Endothelial cell of umbilical vein (primary cell): Measurements from ENCODE around the gene STX5. TPM values are rescaled to one million over a fixed set of nuclear protein-coding genes. Genes with fewer than 3 reads are reported as not detected.
A peak's percentile ranks its signal among the peaks of the same experiment; 100 is the strongest.

Experiments
- BruUV-seq: library from RNA; stranded (reverse); fragments of 400-500 nt; replicated peaks from 2 replicates; lab custom pipeline; 2021; lab: Mats Ljungman, UMichigan
- CTCF ChIA-PET: fragments of 300-600, 350-600 bp; sonication (Branson Sonifier 250); formaldehyde crosslinking; loops from one replicate; lab custom pipeline; 2021; ENCODE audit warnings: antibody characterized with exemption, inconsistent platforms; lab: Charles Lee
- POLR2A ChIA-PET: fragments of 300-600, 350-600 bp; sonication (Branson Sonifier 250); formaldehyde crosslinking; loops from one replicate; lab custom pipeline; 2021; ENCODE audit warnings: antibody characterized with exemption, inconsistent platforms; lab: Charles Lee
- DNase-seq: peaks from one replicate; pipeline ENCODE4 v3.0.0-alpha.2; 2011; ENCODE audit warnings: low read depth, low spot score
- FAIRE-seq: peaks from 2 replicates; lab custom pipeline; 2011; peaks lifted over from hg19 to GRCh38; lab: Jason Lieb, UNC
- H2AFZ ChIP-seq: 2 replicates; pipeline ENCODE4 v1.6.0; 2012; ENCODE audit warnings: low read depth, low read length, control low read depth, inconsistent platforms
- H3K27ac ChIP-seq: 2 replicates; pipeline ENCODE4 v1.5.1; 2011; ENCODE audit warnings: low read depth, mild to moderate bottlenecking, control low read depth, low read length, moderate library complexity; ENCODE audit not compliant: insufficient read depth
- H3K27me3 ChIP-seq, 2 experiments: 2 replicates each; pipeline versions ENCODE4 v1.6.0 to v1.6.1; 2011; ENCODE audit warnings: low read length in 2 of 2, mixed read lengths in 1 of 2; ENCODE audit not compliant: control insufficient read depth in 2 of 2, insufficient read depth in 2 of 2
- H3K36me3 ChIP-seq, 2 experiments: 2 replicates in 1 of 2; 3 replicates in 1 of 2; pipeline ENCODE4 v1.5.1; 2011; ENCODE audit warnings: low read length in 2 of 2, mild to moderate bottlenecking in 1 of 2, moderate library complexity in 1 of 2; ENCODE audit not compliant: control insufficient read depth in 2 of 2, insufficient read depth in 2 of 2; ENCODE audit errors: extremely low read depth in 1 of 2
- H3K4me1 ChIP-seq: 3 replicates; pipeline ENCODE4 v1.5.1; 2011; ENCODE audit warnings: mild to moderate bottlenecking, low read length; ENCODE audit not compliant: control insufficient read depth, insufficient read depth; ENCODE audit errors: extremely low read depth
- H3K4me2 ChIP-seq: 2 replicates; pipeline ENCODE4 v1.6.1; 2011; ENCODE audit warnings: low read length, control low read depth, mixed read lengths; ENCODE audit not compliant: insufficient read depth
- H3K4me3 ChIP-seq, 3 experiments: fragments of 200-600 bp in 1 of 3; sonication (generic), shearing (Covaris generic) in 1 of 3; replicated peaks in 1 of 3; 2 replicates each; pipeline ENCODE4 v1.5.1; 2011 to 2016; ENCODE audit warnings: control low read depth in 3 of 3, low read length in 3 of 3, mild to moderate bottlenecking in 2 of 3, inconsistent platforms in 1 of 3, low read depth in 1 of 3, moderate library complexity in 1 of 3; ENCODE audit not compliant: insufficient read depth in 1 of 3
- H3K79me2 ChIP-seq: 2 replicates; pipeline ENCODE4 v1.6.0; 2012; ENCODE audit warnings: low read length, inconsistent platforms; ENCODE audit not compliant: control insufficient read depth, insufficient read depth
- H3K9ac ChIP-seq: replicated peaks from 2 replicates; pipeline ENCODE3; 2011; ENCODE audit warnings: low read length, control low read depth; ENCODE audit not compliant: insufficient read depth; ENCODE audit errors: extremely low read depth
- H3K9me1 ChIP-seq: replicated peaks from 3 replicates; pipeline ENCODE4 v1.6.0; 2011; ENCODE audit warnings: mild to moderate bottlenecking, low read length; ENCODE audit not compliant: control insufficient read depth, insufficient read depth; ENCODE audit errors: extremely low read depth
- H3K9me3 ChIP-seq: replicated peaks from 2 replicates; pipeline ENCODE4 v1.5.1; 2012; ENCODE audit warnings: low read length, inconsistent platforms; ENCODE audit not compliant: control insufficient read depth, insufficient read depth
- H4K20me1 ChIP-seq: replicated peaks from 2 replicates; pipeline ENCODE3; 2011; ENCODE audit warnings: mild to moderate bottlenecking, low read length; ENCODE audit not compliant: control insufficient read depth, insufficient read depth; ENCODE audit errors: extremely low read depth
- EZH2 ChIP-seq: IDR thresholded peaks from 2 replicates; pipeline ENCODE4 v1.6.1; 2012; ENCODE audit warnings: borderline replicate concordance, low read depth, mild to moderate bottlenecking, moderate library complexity, low read length, inconsistent platforms; ENCODE audit not compliant: severe bottlenecking
- MAX ChIP-seq: IDR thresholded peaks from 2 replicates; pipeline ENCODE4 v1.6.1; 2011; ENCODE audit not compliant: insufficient read depth, insufficient read length
- MYC ChIP-seq: IDR thresholded peaks from one replicate; pipeline ENCODE4 v1.6.1; 2011; ENCODE audit warnings: mild to moderate bottlenecking, low read depth, low read length
- POLR2A ChIP-seq: IDR thresholded peaks from 2 replicates; pipeline ENCODE4 v1.6.1; 2012; ENCODE audit warnings: low read depth, mild to moderate bottlenecking, control low read depth, low read length
- POLR2AphosphoS5 ChIP-seq: IDR thresholded peaks from 2 replicates; pipeline ENCODE4 v1.6.1; 2012; ENCODE audit warnings: low read depth, mild to moderate bottlenecking, control low read depth, low read length, moderate library complexity; ENCODE audit not compliant: insufficient read depth
- dilution Hi-C: fragments of 300-500 bp; cut with MboI; formaldehyde crosslinking; loops from one replicate; pipeline ENCODE4 v1.15.0; 2019; ENCODE audit warnings: low sequenced_read_pairs; ENCODE audit not compliant: extremely low pct_ligation_motif_present
- intact Hi-C: fragments of 100-400 bp; cut with micrococcal nuclease; formaldehyde crosslinking; loops from one replicate; pipeline ENCODE4 v1.10.0; 2022
- polyA plus RNA-seq, 4 experiments: library from polyadenylated mRNA; depleted of rRNA in 3 of 4; stranded (reverse) in 3 of 4; unstranded in 1 of 4; fragments of >200 nt; gene quantifications; 2 replicates each; pipeline versions ENCODE4 v1.2.1 to v1.2.3, GENCODE V29; 2011 to 2012; ENCODE audit warnings: missing spikeins in 1 of 4
- total RNA-seq: library from RNA; stranded (reverse); gene quantifications from 2 replicates; pipeline ENCODE4 v1.2.3, GENCODE V29; 2021

The STX5 gene
- total and polyA plus RNA-seq, 2 donors (not counting 3 experiments of a cell fraction or from before 2014, with no cell fraction given): 41.3 to 46.4 TPM

GRCh38 chr11:62771144-62772021 lies 60.5 kb downstream of the STX5 start, which contains the start of gene TAF6L:
Gene TAF6L, plus strand, starts transcription at chr11:62771396. Its CDS starts 4,388 bp downstream, at chr11:62775784.
- H3K9ac ChIP-seq: peak within 1 kb of the TSS; percentile 46
- TF ChIP-seq MAX (peak; percentile 84), MYC (no peak), POLR2AphosphoS5 (peak; percentile 89), EZH2 (no peak), POLR2A (peak; percentile 74)
- H3K4me1 ChIP-seq: peaks cover 11% of the 10 kb centered on the region
- no peaks in the 10 kb centered on the region for H3K9me1 ChIP-seq
- FAIRE-seq (peak; percentile 98), DNase-seq (peak; percentile 96)
- TSS peak; percentile 63 for BruUV-seq
- peak within 1 kb of the TSS; percentile 82 for H3K4me2 ChIP-seq
- intact Hi-C loops: loop anchor here (1.0 to 5.0 kb wide), 5 partner anchors 10 to 111 kb away; partner anchors contain the start of genes HNRNPUL2, POLR2G and SLC3A2
- peak within 1 kb of the TSS; percentile 4 to 53 (median 48) for H3K4me3 ChIP-seq
- H3K79me2 ChIP-seq: peaks cover 2% of the 10 kb centered on the region
- dilution Hi-C loops: no loop called here
- H3K36me3 ChIP-seq: peaks cover 0 to 12% of the 10 kb centered on the region in 2 experiments
- CTCF ChIA-PET: interaction anchor here (0.8 to 3.5 kb wide), 6 partner anchors 10 to 377 kb away, joined by 3 to 42 read pairs (median 6); partner anchors contain the start of genes HNRNPUL2, POLR2G, TMEM179B and ZBTB3
- H3K9me3 ChIP-seq: no peaks in the 10 kb centered on the region
- peak within 1 kb of the TSS; percentile 39 for H3K27ac ChIP-seq
- POLR2A ChIA-PET: interaction anchor here (0.6 to 2.0 kb wide), 7 partner anchors 10 to 110 kb away, joined by 3 to 18 read pairs (median 4); partner anchors contain the start of genes POLR2G, TMEM223 and ZBTB3
- peak within 1 kb of the TSS; percentile 89 for H2AFZ ChIP-seq
- H3K27me3 ChIP-seq: no peaks in the 10 kb centered on the region
- no peaks in the 10 kb centered on the region for H4K20me1 ChIP-seq
